22Rv1 (cell line): Measurements from ENCODE around the gene RPS19BP1.

Source experiments
- ZFX ChIP-seq: fragments of 450-650 bp; IDR thresholded peaks from 2 replicates; pipeline ENCODE4 v1.6.1; 2017; ENCODE audit warnings: antibody characterized with exemption, borderline replicate concordance
- TF ChIP-seq, protein P1 (sequence below): fragments of 450-650 bp; IDR thresholded peaks from 2 replicates; pipeline ENCODE4 v1.5.1; 2017; ENCODE audit warnings: mild to moderate bottlenecking

GRCh38 chr22:39524089-39524752 is 8.3 kb downstream of the RPS19BP1 start:
- TF ChIP-seq, protein P1, sequence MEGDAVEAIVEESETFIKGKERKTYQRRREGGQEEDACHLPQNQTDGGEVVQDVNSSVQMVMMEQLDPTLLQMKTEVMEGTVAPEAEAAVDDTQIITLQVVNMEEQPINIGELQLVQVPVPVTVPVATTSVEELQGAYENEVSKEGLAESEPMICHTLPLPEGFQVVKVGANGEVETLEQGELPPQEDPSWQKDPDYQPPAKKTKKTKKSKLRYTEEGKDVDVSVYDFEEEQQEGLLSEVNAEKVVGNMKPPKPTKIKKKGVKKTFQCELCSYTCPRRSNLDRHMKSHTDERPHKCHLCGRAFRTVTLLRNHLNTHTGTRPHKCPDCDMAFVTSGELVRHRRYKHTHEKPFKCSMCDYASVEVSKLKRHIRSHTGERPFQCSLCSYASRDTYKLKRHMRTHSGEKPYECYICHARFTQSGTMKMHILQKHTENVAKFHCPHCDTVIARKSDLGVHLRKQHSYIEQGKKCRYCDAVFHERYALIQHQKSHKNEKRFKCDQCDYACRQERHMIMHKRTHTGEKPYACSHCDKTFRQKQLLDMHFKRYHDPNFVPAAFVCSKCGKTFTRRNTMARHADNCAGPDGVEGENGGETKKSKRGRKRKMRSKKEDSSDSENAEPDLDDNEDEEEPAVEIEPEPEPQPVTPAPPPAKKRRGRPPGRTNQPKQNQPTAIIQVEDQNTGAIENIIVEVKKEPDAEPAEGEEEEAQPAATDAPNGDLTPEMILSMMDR: no peak
- TF ChIP-seq ZFX: no peak
